Stimulated activated effector memory CD8-positive, alpha-beta T cell treated with anti-CD3 and anti-CD28 coated beads, Interleukin-12 subunit alpha, Interleukin-12 subunit beta, amount 100 ng/mL, for 72 hours (primary cell): ENCODE measurements around the gene NECAB3.
A peak's percentile ranks its signal among the peaks of the same experiment; 100 is the strongest.
"Not testable (repeated sequence)": the region's sequence is repeated elsewhere in the genome, so short reads cannot be mapped to it uniquely, and the experiment has no call there.

ENCODE experiments used
- ATAC-seq: fragments of 150-1000 bp; cut with Tn5 transposase; 2 replicates; pipeline ENCODE4 v1.10.0; 2021
- DNase-seq, 2 donors: peaks; one replicate each; pipeline ENCODE4 v3.0.0; 2021 to 2022; ENCODE audit warnings: low spot score in 2 of 2
- H3K27ac Mint-ChIP-seq: one replicate; pipeline ENCODE4 v1.8.0; 2022; ENCODE audit warnings: mild to moderate bottlenecking, mixed read lengths
- H3K36me3 Mint-ChIP-seq: one replicate; pipeline ENCODE4 v1.8.0; 2022; ENCODE audit warnings: mild to moderate bottlenecking, mixed read lengths
- H3K4me1 Mint-ChIP-seq: one replicate; pipeline ENCODE4 v1.8.0; 2022; ENCODE audit warnings: mixed read lengths
- H3K4me3 Mint-ChIP-seq: one replicate; pipeline ENCODE4 v1.8.0; 2022; ENCODE audit warnings: mild to moderate bottlenecking, mixed read lengths
- H3K9me3 Mint-ChIP-seq: one replicate; pipeline ENCODE4 v1.8.0; 2022; ENCODE audit warnings: mixed read lengths

Gene NECAB3

GRCh38 chr20:33654680-33655161 lies 19.5 kb downstream of the NECAB3 start:
- peaks cover 27% of the 10 kb centered on the region for H3K4me1 Mint-ChIP-seq
- H3K36me3 Mint-ChIP-seq, result no peaks in the 10 kb centered on the region
- H3K9me3 Mint-ChIP-seq, result no peaks in the 10 kb centered on the region
- H3K4me3 Mint-ChIP-seq, result no peak overlapping the region
- H3K27ac Mint-ChIP-seq, result peak overlapping the region; percentile 8
- ATAC-seq (no peak), DNase-seq (no peak)

- DNase-seq, result no peak
- ATAC-seq, result no peak
Measured at GRCh38 chr20:33653900-33654596, 20.2 kb downstream of the NECAB3 start.

GRCh38 chr20:33653218-33653899 lies 20.9 kb downstream of the NECAB3 start:
- H3K27ac Mint-ChIP-seq, result peak overlapping the region; percentile 92

More at GRCh38 chr20:33653900-33654596, 20.2 kb downstream of the NECAB3 start:
- no peaks in the 10 kb centered on the region for H3K36me3 Mint-ChIP-seq
- no peak overlapping the region for H3K4me3 Mint-ChIP-seq
- H3K9me3 Mint-ChIP-seq, result no peaks in the 10 kb centered on the region
- H3K27ac Mint-ChIP-seq, result no peak overlapping the region
- H3K4me1 Mint-ChIP-seq, result peaks cover 34% of the 10 kb centered on the region

GRCh38 chr20:33651562-33652048 lies 22.6 kb downstream of the NECAB3 start:
- no peak for ATAC-seq
- Mint-ChIP-seq H3K27ac (peak overlapping the region; percentile 92), H3K36me3 (no peaks in the 10 kb centered on the region), H3K4me3 (no peak overlapping the region), H3K9me3 (no peaks in the 10 kb centered on the region), H3K4me1 (peaks cover 51% of the 10 kb centered on the region)
- DNase-seq, result no peak

More at GRCh38 chr20:33653218-33653899, 20.9 kb downstream of the NECAB3 start:
- no peaks in the 10 kb centered on the region for H3K9me3 Mint-ChIP-seq
- no peaks in the 10 kb centered on the region for H3K36me3 Mint-ChIP-seq
- ATAC-seq (peak; percentile 42), DNase-seq (peak in 1 of 2 donors; percentile 74)
- peaks cover 41% of the 10 kb centered on the region for H3K4me1 Mint-ChIP-seq
- peak overlapping the region; percentile 22 for H3K4me3 Mint-ChIP-seq

GRCh38 chr20:33650753-33651561 lies 23.3 kb downstream of the NECAB3 start:
- H3K4me1 Mint-ChIP-seq, result peaks cover 51% of the 10 kb centered on the region
- peaks cover 4% of the 10 kb centered on the region for H3K36me3 Mint-ChIP-seq

GRCh38 chr20:33650111-33650752 lies 24.0 kb downstream of the NECAB3 start:
- ATAC-seq, result no peak
- Mint-ChIP-seq H3K27ac (no peak overlapping the region), H3K4me3 (no peak overlapping the region), H3K36me3 (peaks cover 11% of the 10 kb centered on the region), H3K9me3 (no peaks in the 10 kb centered on the region), H3K4me1 (peaks cover 51% of the 10 kb centered on the region)
- no peak for DNase-seq

More at GRCh38 chr20:33650753-33651561, 23.3 kb downstream of the NECAB3 start:
- DNase-seq (peak in 1 of 2 donors; percentile 50), ATAC-seq (no peak)
- Mint-ChIP-seq H3K4me3 (no peak overlapping the region), H3K9me3 (no peaks in the 10 kb centered on the region), H3K27ac (peak overlapping the region; percentile 92)

- H3K27ac Mint-ChIP-seq, result no peak overlapping the region
- H3K4me1 Mint-ChIP-seq, result peaks cover 51% of the 10 kb centered on the region
- peak in 1 of 2 donors; percentile 49 for DNase-seq
Measured at GRCh38 chr20:33649201-33649681, 25.0 kb downstream of the NECAB3 start.

GRCh38 chr20:33648396-33649004 lies 25.7 kb downstream of the NECAB3 start:
- H3K27ac Mint-ChIP-seq, result no peak overlapping the region
- H3K36me3 Mint-ChIP-seq, result peaks cover 17% of the 10 kb centered on the region
- ATAC-seq (peak; percentile 59), DNase-seq (no peak)
- no peak overlapping the region for H3K4me3 Mint-ChIP-seq
- H3K9me3 Mint-ChIP-seq, result no peaks in the 10 kb centered on the region
- H3K4me1 Mint-ChIP-seq, result peaks cover 49% of the 10 kb centered on the region

More at GRCh38 chr20:33649201-33649681, 25.0 kb downstream of the NECAB3 start:
- no peak for ATAC-seq
- Mint-ChIP-seq H3K4me3 (no peak overlapping the region), H3K36me3 (peaks cover 17% of the 10 kb centered on the region), H3K9me3 (no peaks in the 10 kb centered on the region)

GRCh38 chr20:33647603-33648395 lies 26.4 kb downstream of the NECAB3 start:
- Mint-ChIP-seq H3K9me3 (no peaks in the 10 kb centered on the region), H3K4me3 (peak overlapping the region; percentile 24), H3K4me1 (peaks cover 42% of the 10 kb centered on the region), H3K27ac (peak overlapping the region; percentile 73), H3K36me3 (peaks cover 17% of the 10 kb centered on the region)
- DNase-seq (peak in 1 of 2 donors; percentile 52), ATAC-seq (peak; percentile 61)

GRCh38 chr20:33646959-33647602 lies 27.1 kb downstream of the NECAB3 start:
- DNase-seq, H3K4me3 Mint-ChIP-seq, ATAC-seq, H3K27ac Mint-ChIP-seq, H3K9me3 Mint-ChIP-seq: not testable (repeated sequence)
- Mint-ChIP-seq H3K36me3 (peaks cover 17% of the 10 kb centered on the region), H3K4me1 (peaks cover 37% of the 10 kb centered on the region)

- peaks cover 24% of the 10 kb centered on the region for H3K36me3 Mint-ChIP-seq
Measured at GRCh38 chr20:33646191-33646590, 28.0 kb downstream of the NECAB3 start.

GRCh38 chr20:33645396-33645795 lies 28.8 kb downstream of the NECAB3 start:
- Mint-ChIP-seq H3K27ac (no peak overlapping the region), H3K4me3 (no peak overlapping the region), H3K36me3 (peaks cover 31% of the 10 kb centered on the region), H3K4me1 (peaks cover 24% of the 10 kb centered on the region), H3K9me3 (no peaks in the 10 kb centered on the region)
- ATAC-seq, result no peak
- DNase-seq, result no peak

More at GRCh38 chr20:33646191-33646590, 28.0 kb downstream of the NECAB3 start:
- H3K9me3 Mint-ChIP-seq, result no peaks in the 10 kb centered on the region
- H3K4me1 Mint-ChIP-seq, result peaks cover 28% of the 10 kb centered on the region
- H3K4me3 Mint-ChIP-seq, result no peak overlapping the region
- no peak overlapping the region for H3K27ac Mint-ChIP-seq
- no peak for DNase-seq
- no peak for ATAC-seq

- Mint-ChIP-seq H3K36me3 (peaks cover 35% of the 10 kb centered on the region), H3K4me3 (no peak overlapping the region), H3K9me3 (no peaks in the 10 kb centered on the region), H3K27ac (no peak overlapping the region), H3K4me1 (peaks cover 24% of the 10 kb centered on the region)
- ATAC-seq, result no peak
- DNase-seq, result no peak
Measured at GRCh38 chr20:33645072-33645358, 29.2 kb downstream of the NECAB3 start.
